ENCODE measurements around the gene SBK3. TPM values are rescaled to one million over a fixed set of nuclear protein-coding genes. Genes with fewer than 3 reads are reported as not detected.
"Not testable (repeated sequence)": the region's sequence is repeated elsewhere in the genome, so short reads cannot be mapped to it uniquely, and the experiment has no call there.

SBK3 gene
- total RNA-seq, 3 donors from 2014 or later, result 1.3 TPM; not detected in 2

DNA sequence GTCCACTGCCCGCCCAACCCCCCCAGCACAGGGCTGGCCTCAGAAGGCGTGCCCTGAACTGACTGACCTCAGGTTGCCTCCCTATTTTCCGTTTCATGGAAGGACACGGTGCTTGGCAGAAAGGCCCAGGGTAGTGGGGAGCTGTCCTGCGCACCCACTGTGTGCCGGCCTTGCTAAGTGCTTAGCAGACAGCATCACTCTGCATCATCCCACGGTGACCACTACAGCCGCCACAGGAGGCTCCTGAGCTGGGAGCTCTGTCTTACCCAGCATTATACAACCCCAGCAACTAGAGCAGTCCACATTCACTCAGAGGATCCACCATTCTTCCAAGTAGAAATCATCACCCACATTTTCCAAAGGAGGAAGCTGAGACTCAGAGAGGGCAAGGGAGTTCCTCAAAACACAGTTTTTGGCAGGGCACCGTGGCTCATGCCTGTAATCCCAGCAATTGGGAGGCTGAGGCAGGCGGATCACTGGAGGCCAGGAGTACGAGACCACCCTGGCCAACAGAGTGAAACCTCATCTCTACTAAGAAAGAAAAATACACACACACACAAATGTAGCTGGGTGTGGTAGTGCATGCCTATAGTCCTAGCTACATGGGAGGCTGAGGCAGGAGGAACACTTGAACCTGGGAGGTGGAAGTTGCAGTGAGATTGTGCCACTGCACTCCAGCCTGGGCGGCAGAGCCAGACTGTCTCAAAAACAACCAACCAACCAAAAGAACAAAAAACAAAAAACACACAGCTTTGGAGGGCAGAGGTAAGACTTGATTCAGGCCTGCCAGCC lies 10.0 kb downstream of the SBK3 start:
- Histone ChIP-seq H3K4me1 (no peaks in the 10 kb centered on the region), H3K36me3 (no peaks in the 10 kb centered on the region), H3K27ac (no peak overlapping the region), H3K9me3 (no peaks in the 10 kb centered on the region), H3K27me3 (no peaks in the 10 kb centered on the region), H3K4me3 (no peak overlapping the region)
- TF ChIP-seq POLR2A (IDR thresholded peaks at IDR 0.05) (no peak), POLR2AphosphoS5 (IDR thresholded peaks at IDR 0.05) (no peak)
- TF ChIP-seq, protein P1, sequence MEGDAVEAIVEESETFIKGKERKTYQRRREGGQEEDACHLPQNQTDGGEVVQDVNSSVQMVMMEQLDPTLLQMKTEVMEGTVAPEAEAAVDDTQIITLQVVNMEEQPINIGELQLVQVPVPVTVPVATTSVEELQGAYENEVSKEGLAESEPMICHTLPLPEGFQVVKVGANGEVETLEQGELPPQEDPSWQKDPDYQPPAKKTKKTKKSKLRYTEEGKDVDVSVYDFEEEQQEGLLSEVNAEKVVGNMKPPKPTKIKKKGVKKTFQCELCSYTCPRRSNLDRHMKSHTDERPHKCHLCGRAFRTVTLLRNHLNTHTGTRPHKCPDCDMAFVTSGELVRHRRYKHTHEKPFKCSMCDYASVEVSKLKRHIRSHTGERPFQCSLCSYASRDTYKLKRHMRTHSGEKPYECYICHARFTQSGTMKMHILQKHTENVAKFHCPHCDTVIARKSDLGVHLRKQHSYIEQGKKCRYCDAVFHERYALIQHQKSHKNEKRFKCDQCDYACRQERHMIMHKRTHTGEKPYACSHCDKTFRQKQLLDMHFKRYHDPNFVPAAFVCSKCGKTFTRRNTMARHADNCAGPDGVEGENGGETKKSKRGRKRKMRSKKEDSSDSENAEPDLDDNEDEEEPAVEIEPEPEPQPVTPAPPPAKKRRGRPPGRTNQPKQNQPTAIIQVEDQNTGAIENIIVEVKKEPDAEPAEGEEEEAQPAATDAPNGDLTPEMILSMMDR (IDR thresholded peaks at IDR 0.05), result no peak
- intact Hi-C loops (cut with DNase I; ENCODE audit: low total_unique reads), result no loop called here
- no peak for DNase-seq (ENCODE audit: low spot score in 2 of 2)

DNA sequence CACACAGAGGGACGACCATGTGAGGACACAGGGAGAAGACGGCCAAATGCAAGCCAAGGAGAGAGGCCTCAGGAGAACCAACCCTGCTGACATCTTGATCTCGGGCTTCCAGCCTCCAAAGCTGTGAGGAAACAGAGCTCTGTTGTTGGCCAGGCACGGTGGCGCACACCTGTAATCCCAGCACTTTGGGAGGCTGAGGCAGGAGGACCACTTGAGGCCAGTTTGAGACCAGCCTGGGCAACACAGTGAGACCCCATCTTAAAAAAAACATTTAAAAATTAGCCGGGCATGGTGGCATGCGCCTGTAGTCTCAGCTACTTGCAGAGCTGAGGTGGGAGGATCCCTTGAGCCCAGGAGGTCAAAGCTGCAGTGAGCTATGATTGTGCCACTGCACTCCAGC lies 11.1 kb downstream of the SBK3 start:
- H3K27me3 ChIP-seq; H3K4me1 ChIP-seq; H3K36me3 ChIP-seq; H3K4me3 ChIP-seq; DNase-seq (ENCODE audit: low spot score in 2 of 2); H3K9me3 ChIP-seq; H3K27ac ChIP-seq; intact Hi-C loops (cut with DNase I; ENCODE audit: low total_unique reads): not testable (repeated sequence)

DNA sequence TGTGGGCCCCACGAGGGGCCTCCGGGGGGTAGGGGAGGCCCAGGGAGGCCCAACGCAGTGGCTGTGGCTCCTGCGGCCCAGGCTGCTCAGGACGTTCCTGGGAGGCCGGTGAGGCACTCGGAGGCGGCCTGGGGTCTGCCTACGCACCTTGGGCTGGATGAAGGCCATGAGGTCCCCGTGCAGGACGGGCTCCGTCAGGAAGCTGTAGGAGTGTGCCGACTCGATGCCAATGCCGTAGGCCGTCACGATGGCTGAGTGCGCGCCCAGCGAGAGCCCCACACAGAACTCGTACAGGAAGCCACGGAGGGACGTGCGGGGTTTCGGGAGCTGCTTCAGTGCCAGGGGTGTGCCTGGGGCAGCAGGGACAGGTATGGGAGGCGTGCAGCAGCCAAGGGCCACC lies 14.3 kb downstream of the SBK3 start:
- H3K9me3 ChIP-seq, result no peaks in the 10 kb centered on the region
- no peak overlapping the region for H3K27ac ChIP-seq
- TF ChIP-seq POLR2A (IDR thresholded peaks at IDR 0.05) (no peak), POLR2AphosphoS5 (IDR thresholded peaks at IDR 0.05) (no peak)
- TF ChIP-seq, protein P1 (IDR thresholded peaks at IDR 0.05), result no peak
- intact Hi-C loops (cut with DNase I; ENCODE audit: low total_unique reads), result no loop called here
- peaks cover 0 to 3% of the 10 kb centered on the region in 2 donors for H3K4me1 ChIP-seq
- H3K4me3 ChIP-seq, result no peak overlapping the region
- no peaks in the 10 kb centered on the region for H3K36me3 ChIP-seq
- DNase-seq (ENCODE audit: low spot score in 2 of 2), result no peak
- no peaks in the 10 kb centered on the region for H3K27me3 ChIP-seq

DNA sequence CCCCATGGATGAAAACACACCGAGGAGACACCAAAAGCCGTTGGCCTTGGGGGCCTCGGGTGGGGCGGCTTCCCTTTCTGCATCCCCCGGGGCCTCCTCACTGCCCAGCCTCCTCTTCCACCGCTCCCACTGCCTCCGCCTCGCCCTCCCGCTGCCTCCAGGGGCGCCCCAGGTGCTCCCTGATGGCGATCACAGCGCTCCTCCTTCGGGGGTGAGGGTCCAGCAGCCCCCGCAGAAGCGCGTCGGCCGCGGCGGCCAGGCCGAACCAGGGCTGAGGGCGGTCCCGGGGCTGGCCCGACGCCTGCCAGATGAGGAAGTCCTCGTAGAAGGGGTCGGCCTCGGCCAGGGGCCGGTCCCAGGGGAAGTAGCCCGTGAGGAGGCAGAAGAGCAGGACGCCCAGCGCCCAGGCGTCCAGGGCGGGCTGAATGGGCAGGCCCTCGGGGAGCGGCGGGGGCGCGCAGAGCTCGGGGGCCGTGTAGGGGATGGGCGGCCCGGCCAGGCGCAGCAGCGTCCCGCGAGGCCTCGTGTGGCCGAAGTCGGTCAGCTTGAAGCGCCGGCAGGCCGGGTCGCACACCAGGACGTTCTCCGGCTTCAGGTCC lies 15.6 kb downstream of the SBK3 start:
- Histone ChIP-seq H3K4me1 (peaks cover 0 to 3% of the 10 kb centered on the region in 2 donors), H3K36me3 (no peaks in the 10 kb centered on the region), H3K9me3 (no peaks in the 10 kb centered on the region), H3K27me3 (no peaks in the 10 kb centered on the region), H3K4me3 (no peak overlapping the region), H3K27ac (no peak overlapping the region)
- DNase-seq (ENCODE audit: low spot score in 2 of 2), result no peak
- intact Hi-C loops (cut with DNase I; ENCODE audit: low total_unique reads), result no loop called here
- TF ChIP-seq POLR2AphosphoS5 (IDR thresholded peaks at IDR 0.05) (no peak), POLR2A (IDR thresholded peaks at IDR 0.05) (no peak)
- TF ChIP-seq, protein P1 (IDR thresholded peaks at IDR 0.05), result no peak

DNA sequence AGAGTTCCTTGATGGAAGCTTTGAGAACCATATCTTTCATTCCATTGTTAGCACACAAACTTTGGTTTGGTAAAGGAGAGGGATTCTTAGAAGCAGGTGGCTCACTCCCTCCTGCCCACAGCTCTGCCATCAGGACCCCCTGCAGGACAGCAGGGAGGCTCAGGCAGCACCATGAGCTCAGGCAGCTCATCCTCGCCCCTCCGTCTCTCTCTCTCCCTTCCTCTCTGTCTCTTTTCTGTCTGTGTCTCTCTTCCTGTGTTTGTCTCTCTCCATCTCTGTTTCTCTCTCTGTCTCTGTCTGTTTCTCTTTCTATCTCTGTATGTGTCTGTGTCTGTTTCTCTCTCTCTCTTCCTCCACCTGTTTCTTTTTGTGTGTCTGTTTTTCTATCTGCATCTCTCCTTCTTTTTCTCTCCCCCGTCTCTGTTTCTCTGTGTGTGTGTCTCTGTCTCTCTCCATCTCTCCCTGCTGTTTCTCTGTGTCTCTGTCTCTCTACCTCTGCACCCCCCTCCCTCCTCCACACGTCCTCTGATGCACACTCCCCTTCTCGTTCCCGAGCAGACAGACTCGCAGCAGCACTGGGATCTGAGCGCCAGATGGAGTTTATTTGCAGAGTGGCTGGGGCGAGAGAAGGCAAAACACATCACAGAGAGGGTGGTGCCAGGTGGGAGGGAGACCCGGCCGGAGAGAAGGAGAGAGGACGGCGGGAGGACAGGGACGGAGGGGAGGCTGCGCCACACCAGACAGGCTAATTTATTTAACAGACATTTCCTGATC lies 17.1 kb downstream of the SBK3 start:
- no peaks in the 10 kb centered on the region for H3K36me3 ChIP-seq
- no peaks in the 10 kb centered on the region for H3K9me3 ChIP-seq
- no peak overlapping the region for H3K4me3 ChIP-seq
- no peak for DNase-seq (ENCODE audit: low spot score in 2 of 2)
- no peak overlapping the region for H3K27ac ChIP-seq
- TF ChIP-seq, protein P1 (IDR thresholded peaks at IDR 0.05), result no peak
- TF ChIP-seq POLR2AphosphoS5 (IDR thresholded peaks at IDR 0.05), result no peak
- TF ChIP-seq POLR2A (IDR thresholded peaks at IDR 0.05), result no peak
- no peaks in the 10 kb centered on the region for H3K27me3 ChIP-seq
- peaks cover 0 to 3% of the 10 kb centered on the region in 2 donors for H3K4me1 ChIP-seq
- intact Hi-C loops (cut with DNase I; ENCODE audit: low total_unique reads), result no loop called here
